ENCODE measurements around the gene SUMO2.
"Not testable (repeated sequence)": the region's sequence is repeated elsewhere in the genome, so short reads cannot be mapped to it uniquely, and the experiment has no call there.

The SUMO2 gene

DNA sequence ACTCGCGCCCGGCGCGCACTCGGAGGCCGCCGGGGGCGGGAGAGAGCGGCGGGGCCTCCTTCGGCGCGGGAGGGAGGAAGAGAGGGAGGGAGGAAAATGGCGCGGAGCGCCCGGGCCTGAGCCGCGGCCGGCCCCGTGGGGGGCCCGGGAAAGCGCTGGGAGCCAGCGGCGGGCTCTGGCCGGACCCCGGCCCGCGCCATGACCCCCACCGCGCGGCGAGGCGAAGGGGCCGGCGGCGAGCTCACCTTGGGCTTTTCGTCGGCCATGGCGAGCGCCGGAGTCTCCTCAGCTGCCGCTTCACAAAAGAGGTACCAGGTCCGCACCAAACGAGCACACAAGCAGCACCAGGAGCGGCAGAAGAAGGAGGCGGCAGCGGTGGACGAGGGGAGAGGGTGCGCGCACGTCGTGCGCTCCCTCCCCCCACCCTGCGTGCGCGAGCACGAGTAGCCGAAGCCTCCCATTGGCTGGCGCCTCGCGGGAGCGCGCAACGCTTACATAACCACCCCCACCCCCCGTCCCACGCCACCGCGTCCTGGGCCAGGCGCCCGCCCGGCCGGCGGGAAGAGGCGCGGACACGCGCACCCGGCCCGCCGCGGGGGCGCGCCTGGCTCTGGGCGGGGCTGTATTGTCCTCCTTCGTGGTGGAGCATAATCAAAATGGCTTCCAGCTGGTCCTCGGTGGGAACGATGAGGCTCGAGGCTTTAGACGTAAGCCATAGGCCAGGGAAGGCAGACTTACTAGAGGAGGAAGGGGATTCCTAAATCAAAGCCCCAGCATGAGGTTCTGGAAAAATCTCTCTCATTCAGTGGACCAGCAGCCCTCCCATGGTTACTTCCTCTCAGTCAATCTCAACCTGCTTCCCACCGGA is at the start of gene SUMO2:
Gene SUMO2 (minus strand): TSS at position 391 of the 868 bp plus-strand sequence. CDS start 125 bp downstream, at position 266.
- DNase-seq (ENCODE audit: low spot score): peak; percentile 93

DNA sequence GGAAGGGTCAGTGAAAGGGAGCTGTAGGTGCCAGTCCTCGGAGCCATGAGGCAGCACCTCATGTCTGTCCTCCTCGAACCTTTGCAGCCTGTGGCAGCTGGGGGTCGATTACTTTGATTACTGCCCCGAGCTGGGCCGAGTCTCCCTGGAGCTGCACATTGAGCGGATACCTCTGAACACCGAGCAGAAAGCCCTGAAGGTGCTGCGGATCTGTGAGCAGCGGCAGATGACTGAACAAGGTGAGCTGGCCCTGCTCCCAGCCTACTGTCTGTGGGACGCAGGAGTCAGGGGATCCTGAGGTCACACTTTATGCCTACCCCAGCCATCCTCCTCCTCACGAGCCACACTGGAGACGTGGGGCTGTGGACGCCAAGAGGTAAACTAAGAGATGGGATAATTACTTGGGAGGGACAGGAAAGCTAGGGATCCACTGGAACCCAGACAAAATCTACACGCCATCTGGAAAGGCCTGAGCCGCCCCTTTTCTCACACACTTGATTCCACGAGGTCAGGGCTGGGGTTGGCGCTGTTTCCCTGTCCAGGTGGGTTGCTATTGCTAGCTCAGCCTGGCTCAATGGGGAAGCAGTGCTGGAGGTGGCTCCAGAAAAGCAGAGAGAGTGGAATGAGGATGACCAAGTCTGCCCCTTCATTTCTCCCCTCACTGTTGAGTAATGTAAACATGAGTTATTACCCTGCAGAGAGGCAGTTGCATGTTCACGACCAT is 49.1 kb upstream of the SUMO2 start:
- no peak for DNase-seq (ENCODE audit: low spot score)

DNA sequence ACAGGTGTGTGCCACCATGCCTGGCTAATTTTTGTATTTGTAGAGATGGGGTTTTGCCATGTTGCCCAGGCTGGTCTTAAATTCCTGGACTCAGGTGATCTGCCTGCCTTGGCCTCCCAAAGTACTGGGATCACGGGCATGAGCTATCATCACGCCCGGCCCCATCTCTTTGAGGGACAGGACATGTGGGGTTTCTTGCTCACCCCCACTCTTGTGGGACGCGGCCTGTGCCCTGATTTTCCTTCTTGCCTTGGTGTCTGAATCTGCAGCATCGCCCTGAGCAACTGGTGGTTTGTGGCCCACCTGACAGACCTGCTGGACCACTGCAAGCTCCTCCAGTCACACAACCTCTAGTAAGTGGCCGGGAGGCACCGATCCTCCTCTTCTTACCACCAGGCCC is 48.3 kb upstream of the SUMO2 start:
- no peak for DNase-seq (ENCODE audit: low spot score)

GRCh38 chr17:75228847-75229246 is 46.1 kb upstream of the SUMO2 start:
- no peak for DNase-seq (ENCODE audit: low spot score)

- no peak for DNase-seq (ENCODE audit: low spot score)
These were observed 45.5 kb upstream of the SUMO2 start for GRCh38 chr17:75228305-75228704.

DNA sequence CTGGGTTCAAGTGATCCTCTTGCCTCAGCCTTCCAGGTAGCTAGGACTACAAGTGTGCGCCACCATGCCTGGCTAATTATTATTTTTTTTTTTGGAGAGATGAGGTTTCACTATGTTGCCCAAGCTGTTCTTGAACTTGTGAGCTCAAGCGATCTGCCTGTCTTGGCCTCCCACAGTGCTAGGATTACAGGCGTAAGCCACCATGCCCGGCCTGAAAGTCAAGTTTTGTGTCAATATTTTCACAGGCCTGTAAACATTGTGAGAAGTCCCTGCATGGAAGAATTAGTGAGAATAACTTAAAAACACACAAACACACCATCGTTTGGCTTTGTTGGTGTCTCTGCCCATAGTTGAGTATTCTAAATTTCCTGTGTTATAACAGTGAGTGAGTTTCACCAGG is 45.0 kb upstream of the SUMO2 start:
- no peak for DNase-seq (ENCODE audit: low spot score)

GRCh38 chr17:75225016-75225415 is 42.3 kb upstream of the SUMO2 start:
- no peak for DNase-seq (ENCODE audit: low spot score)

DNA sequence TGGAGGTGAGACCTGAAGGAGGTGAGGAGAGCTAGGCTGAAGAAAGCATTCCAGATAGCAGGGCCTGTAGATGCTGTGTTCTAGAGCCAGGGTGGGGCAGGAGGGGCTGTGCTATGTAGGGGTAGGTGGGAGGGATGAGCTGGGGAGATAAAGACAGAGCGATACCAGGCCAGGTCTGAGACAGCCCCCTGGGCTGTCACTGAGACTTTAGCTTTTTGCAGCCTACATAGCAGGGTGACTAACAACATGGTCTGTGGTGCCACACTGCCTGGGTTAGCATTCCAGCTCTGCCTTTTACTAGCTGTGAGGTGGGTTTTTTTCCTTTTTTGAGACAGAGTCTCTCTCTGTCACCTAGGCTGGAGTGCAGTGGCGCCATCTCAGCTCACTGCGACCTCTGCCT is 37.1 kb upstream of the SUMO2 start:
- no peak for DNase-seq (ENCODE audit: low spot score)

- no peak for DNase-seq (ENCODE audit: low spot score)
These were observed 35.4 kb upstream of the SUMO2 start for GRCh38 chr17:75218131-75218530.

- DNase-seq (ENCODE audit: low spot score): no peak
These were observed 26.3 kb upstream of the SUMO2 start for GRCh38 chr17:75209061-75209460.

- no peak for DNase-seq (ENCODE audit: low spot score)
These were observed 25.4 kb upstream of the SUMO2 start for GRCh38 chr17:75208161-75208560.

GRCh38 chr17:75207760-75208159 is 25.0 kb upstream of the SUMO2 start:
- no peak for DNase-seq (ENCODE audit: low spot score)

GRCh38 chr17:75207050-75207407 is 24.3 kb upstream of the SUMO2 start:
- not testable (repeated sequence) for DNase-seq (ENCODE audit: low spot score)

GRCh38 chr17:75205793-75206163 is 23.0 kb upstream of the SUMO2 start:
- no peak for DNase-seq (ENCODE audit: low spot score)

DNA sequence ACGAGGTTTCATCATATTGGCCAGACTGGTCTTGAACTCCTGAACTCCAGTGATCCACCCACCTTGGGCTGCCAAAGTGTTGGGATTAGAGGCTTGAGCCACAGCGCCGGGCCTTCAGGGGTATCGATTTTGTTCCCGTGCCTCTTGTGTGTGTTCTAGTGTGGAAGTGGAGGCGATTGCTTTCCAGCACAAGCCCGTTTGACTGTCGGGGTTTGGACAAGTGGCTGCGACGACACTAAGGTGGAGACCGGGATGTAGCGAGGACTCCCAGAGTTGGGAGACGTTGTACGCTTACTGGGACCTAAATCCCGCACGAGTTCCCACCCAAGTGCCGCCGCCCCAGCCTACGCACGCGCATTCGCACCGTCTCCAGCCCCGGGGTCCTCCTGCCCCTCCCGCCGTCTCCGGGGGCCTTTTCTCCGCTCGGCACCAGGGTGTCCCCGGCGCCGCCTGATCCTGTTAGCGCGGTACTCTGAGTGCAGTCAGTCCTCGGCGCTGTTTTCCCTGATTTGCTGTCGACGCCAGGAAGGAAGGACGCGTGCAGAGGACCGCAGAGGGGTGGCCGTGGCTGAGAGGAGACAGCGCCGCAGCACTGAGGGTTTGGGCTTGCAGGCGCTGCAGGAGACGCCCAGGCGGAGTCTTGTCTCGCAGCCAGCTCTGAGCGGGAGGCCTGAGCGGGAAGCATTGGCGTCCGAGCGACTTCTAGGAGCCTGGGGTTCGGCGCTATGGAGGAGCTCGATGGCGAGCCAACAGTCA is 22.5 kb upstream of the SUMO2 start, which contains the start of gene NUP85:
Gene NUP85 (plus strand): TSS at position 643 of the 756 bp plus-strand sequence. CDS start 83 bp downstream, at position 726.
- DNase-seq (ENCODE audit: low spot score): peak; percentile 96

DNA sequence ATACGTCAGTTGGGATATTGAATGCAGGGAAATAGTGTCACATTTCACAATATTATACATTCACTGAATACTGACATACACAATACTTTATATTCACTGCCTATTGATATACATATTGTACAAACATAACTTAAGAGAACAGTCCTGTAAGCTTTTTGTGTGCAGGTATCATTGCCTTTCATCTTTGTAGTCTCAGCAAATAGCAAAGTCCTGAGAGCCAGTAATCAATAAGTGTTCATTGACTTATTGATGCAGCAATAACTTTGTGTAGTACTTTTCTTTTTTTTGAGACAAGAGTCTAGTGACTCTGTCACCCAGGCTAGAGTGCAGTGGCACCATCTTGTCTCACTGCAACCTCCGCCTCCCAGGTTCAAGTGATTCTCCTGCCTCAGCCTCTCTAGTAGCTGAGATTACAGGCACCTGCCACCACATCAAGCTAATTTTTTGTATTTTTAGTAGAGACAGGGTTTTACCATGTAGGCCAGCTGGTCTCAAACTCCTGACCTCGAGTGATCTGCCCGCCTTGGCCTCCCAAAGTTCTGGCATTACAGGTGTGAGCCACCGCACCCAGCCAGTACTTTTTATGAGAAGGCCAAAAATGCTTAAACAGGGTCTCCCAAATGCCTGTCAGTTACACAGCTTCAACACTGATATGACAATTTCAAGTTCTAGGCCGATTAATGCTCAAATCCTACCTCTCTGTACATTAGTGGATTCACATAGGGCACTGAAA is 17.3 kb upstream of the SUMO2 start:
- no peak for DNase-seq (ENCODE audit: low spot score)

- no peak for DNase-seq (ENCODE audit: low spot score)
These were observed 12.1 kb upstream of the SUMO2 start for GRCh38 chr17:75194879-75195278.

DNA sequence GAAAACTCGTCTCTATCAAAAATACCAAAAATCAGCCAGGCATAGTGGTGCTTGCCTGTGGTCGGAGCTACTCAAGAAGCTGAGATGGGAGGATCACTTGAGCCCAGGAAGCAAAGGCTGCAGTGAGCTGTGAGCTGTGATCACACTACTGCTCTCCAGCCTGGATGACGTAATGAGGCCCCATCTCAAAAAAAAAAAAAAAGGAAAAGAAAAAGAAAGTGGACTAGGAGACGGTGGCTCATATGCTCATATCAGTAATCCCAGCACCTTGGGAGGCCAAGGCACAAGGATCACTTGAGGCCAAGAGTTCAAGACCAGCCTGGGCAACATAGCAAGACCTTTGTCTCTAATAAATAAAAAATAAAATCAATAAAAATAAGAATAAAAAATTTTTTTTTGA is 8.8 kb upstream of the SUMO2 start:
- DNase-seq (ENCODE audit: low spot score): no peak

DNA sequence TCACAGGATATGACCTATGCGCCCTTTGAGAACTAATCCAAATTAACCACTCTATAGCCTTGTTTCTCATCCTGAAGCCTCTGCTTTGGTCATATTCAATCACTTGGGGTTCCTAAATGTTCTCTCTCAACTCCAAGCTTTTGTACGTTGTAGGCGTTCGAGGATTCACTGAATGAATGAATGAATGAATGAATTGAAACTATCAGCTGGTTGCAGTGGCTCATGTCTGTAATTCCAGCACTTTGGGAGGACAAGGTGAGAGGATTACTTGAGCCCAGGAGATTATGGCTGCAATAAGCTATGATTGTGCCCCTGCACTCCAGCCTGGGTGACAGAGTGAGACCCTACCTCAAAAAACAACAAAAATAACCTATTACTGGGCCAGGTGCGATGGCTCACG is 5.9 kb upstream of the SUMO2 start:
- DNase-seq (ENCODE audit: low spot score): no peak

GRCh38 chr17:75183999-75184884 is 1.5 kb upstream of the SUMO2 start:
- no peak for DNase-seq (ENCODE audit: low spot score)

- DNase-seq (ENCODE audit: low spot score): no peak
These were observed 515 bp downstream of the SUMO2 start for GRCh38 chr17:75182319-75182568.
